OCI-LY7 (cell line): ENCODE measurements around the gene PFKFB2.

Experiments
- EZH2phosphoT487 ChIP-seq: fragments of 200-600 bp; sonication (generic); IDR thresholded peaks from 2 replicates; pipeline ENCODE4 v1.6.1; 2018; ENCODE audit warnings: low read depth, borderline replicate concordance, mild to moderate bottlenecking, mixed run types, antibody characterized with exemption, low read length, moderate library complexity, mixed read lengths
- TF ChIP-seq, protein P1 (sequence below): fragments of 200-600 bp; sonication (generic); conservative IDR thresholded peaks from 2 replicates; pipeline ENCODE4 v1.5.1; 2014; ENCODE audit warnings: mild to moderate bottlenecking, antibody characterized with exemption, low read length, moderate library complexity, mixed read lengths

DNA sequence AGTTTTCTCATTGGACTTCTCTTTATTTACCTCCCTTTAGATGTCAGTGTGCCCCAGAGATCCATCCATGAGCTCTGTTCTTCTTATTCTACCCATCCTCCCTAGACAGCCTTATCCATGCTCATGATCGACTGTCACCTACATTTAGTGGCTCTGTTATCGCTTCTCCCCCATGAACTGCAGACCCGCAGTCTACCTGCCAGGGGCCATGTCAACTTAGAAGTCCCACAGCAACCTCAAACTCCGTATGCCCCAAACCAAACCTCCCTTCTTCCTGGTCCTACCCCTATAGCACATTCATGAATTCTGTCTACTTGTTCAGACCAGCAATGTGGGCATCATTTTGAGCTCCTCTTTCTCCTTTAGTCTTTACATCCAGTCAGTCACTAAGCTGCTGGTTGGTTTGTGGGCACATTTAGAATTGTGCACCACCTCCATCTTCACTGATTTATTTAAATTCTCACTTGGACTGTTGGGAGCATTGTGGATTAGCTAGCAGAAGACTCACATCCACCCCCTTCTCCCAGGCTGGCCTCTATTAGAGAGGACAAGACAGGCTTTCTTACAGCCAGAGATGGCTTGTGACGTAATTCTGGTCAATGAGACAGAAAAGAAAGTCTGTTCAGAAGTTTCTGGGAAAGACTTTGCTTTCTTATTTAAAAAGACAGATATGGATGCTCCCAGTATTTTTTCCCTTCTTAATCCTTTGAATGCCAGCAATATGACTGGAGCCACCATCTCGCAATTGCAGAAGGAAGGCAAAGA lies 39.6 kb upstream of the PFKFB2 start:
- TF ChIP-seq, protein P1, sequence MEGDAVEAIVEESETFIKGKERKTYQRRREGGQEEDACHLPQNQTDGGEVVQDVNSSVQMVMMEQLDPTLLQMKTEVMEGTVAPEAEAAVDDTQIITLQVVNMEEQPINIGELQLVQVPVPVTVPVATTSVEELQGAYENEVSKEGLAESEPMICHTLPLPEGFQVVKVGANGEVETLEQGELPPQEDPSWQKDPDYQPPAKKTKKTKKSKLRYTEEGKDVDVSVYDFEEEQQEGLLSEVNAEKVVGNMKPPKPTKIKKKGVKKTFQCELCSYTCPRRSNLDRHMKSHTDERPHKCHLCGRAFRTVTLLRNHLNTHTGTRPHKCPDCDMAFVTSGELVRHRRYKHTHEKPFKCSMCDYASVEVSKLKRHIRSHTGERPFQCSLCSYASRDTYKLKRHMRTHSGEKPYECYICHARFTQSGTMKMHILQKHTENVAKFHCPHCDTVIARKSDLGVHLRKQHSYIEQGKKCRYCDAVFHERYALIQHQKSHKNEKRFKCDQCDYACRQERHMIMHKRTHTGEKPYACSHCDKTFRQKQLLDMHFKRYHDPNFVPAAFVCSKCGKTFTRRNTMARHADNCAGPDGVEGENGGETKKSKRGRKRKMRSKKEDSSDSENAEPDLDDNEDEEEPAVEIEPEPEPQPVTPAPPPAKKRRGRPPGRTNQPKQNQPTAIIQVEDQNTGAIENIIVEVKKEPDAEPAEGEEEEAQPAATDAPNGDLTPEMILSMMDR: no peak
- TF ChIP-seq EZH2phosphoT487: no peak
